Activated CD8-positive, alpha-beta memory T cell treated with anti-CD3 and anti-CD28 coated beads, Interleukin-2, amount 50 U/mL, for 1 hour (primary cell): ENCODE data around the gene CIROP.
"Not testable (repeated sequence)": the region's sequence is repeated elsewhere in the genome, so short reads cannot be mapped to it uniquely, and the experiment has no call there.

ENCODE experiments used
- DNase-seq: peaks from one replicate; pipeline ENCODE4 v3.0.0-alpha.2; 2020; ENCODE audit errors: extremely low read depth

CIROP gene

GRCh38 chr14:23113431-23114119, 8.8 kb upstream of the CIROP start:
- DNase-seq = no peak

GRCh38 chr14:23112359-23113178, 7.8 kb upstream of the CIROP start:
- no peak for DNase-seq

- DNase-seq = no peak
Observed at GRCh38 chr14:23110579-23111365, 6.0 kb upstream of the CIROP start.

GRCh38 chr14:23109769-23110168, 5.0 kb upstream of the CIROP start:
- DNase-seq = no peak

- not testable (repeated sequence) for DNase-seq
Observed at GRCh38 chr14:23108169-23108568, 3.4 kb upstream of the CIROP start.

- DNase-seq = not testable (repeated sequence)
Observed at GRCh38 chr14:23107620-23108019, 2.8 kb upstream of the CIROP start.

- no peak for DNase-seq
Observed at GRCh38 chr14:23106747-23107045, 1.9 kb upstream of the CIROP start.

- no peak for DNase-seq
Observed at GRCh38 chr14:23105348-23105824, 597 bp upstream of the CIROP start.

DNA sequence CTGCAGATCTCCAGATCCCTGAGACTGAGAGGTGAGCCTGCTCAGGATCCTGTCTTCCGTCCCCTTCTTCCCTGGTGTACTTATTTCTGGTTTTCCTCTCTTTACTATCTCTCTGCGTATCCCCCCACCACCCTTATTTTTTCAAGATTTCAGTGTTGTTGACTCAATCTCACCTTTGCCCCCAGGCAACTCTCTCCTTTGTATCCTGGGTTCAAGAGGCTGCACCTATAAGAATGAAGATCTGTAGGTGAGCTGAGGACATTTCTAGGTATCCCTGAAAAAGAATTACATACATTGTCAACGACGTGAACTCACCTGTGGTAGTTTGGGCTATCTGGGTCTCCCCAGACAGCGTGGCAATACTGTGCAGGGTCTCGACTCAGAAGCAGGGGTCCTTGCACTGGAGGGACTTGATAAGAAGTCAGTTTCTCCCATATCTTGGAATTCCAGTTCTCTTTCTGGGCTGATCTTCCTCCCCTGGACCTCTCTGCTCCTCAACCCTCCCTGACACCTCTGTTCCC, 659 bp downstream of the CIROP start:
- no peak for DNase-seq

DNA sequence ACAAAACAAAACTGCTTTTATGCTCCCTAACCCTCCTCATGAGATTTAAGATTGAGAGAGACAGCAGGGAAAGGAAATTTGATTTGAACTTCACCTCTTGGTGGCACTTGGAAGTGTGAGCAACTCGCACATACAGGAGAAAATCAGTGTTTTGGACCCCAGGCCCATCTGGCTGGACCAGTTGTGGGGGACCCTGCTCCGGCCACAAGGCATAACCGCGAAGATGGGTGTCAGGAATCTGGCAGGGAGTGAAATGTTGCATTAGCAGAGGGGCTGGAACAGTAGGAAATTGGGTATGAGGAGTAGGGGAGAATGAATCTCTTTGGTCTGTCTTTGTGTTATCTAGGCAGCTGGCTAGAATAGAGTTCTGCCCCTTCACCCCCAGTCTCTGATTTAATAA, 1.2 kb downstream of the CIROP start:
- DNase-seq = no peak

GRCh38 chr14:23102801-23103200, 2.0 kb downstream of the CIROP start:
- DNase-seq = no peak

- DNase-seq = no peak
Observed at GRCh38 chr14:23101986-23102625, 2.7 kb downstream of the CIROP start.

DNA sequence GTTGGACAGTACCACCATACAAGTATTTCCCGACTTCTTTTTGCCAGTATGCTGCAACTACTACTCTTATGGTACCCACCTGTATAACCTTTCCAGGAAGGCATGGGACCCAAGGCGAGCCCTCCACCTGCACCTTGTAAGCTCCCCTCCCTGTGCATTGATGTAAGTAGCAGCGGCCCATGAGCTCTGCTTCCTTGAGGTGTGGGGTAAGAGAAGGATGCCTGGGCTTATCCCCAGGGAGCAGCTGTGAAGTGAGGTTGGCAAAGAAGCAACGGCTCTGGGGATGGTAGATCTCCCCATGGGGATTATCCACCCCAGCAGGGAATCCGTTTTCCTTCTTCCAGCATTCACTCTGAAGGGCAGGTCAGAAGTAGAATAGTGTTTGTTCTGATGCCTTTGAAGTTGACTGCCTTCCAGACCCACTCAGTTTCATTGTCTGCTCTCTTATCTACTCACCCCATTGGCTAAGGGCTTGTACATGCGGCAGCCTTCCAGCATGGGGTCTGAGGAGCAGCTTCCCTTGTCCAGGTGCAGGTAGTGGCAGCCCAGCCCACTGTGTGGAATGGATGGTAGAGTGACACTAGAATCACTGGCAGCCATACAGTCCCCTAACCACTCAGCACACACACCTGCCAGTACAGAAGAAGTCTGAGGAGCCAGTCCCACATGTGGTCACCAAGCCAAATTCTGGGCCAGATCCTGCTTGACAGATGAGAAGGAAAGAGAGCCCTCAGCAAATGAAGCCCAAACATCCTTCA, 3.4 kb downstream of the CIROP start:
- DNase-seq = no peak

DNA sequence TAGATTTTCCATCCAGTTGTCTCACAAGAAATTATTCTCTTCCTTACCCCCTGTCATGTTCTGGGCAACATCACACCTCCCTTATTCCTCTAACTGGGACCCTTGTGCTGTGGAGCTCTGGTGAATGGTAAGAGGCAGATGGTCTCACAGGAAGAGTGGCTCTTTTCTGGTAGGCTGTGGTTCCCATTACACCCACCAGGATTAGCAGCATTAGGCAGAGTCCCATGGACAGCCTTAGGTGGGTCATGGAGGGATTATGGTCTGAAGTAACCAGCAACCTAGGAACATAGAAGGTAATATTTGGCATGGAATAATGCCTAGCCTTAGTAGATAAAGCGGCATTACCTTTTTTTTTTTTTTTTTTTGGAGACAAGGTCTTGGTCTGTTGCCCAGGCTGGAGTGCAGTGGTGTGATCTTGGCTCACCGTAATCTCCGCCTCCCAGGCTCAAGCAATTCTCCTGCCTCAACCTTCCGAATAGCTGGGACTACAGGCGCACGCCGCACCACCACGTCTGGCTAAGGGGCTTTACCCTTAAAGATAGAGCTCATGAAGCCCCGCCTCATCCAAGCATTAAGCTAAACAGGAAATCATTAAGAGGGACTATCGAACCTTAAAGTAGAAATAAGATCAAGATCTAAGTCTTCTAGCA, 5.5 kb downstream of the CIROP start:
- DNase-seq = no peak

- no peak for DNase-seq
Observed at GRCh38 chr14:23097786-23098185, 7.0 kb downstream of the CIROP start.

DNA sequence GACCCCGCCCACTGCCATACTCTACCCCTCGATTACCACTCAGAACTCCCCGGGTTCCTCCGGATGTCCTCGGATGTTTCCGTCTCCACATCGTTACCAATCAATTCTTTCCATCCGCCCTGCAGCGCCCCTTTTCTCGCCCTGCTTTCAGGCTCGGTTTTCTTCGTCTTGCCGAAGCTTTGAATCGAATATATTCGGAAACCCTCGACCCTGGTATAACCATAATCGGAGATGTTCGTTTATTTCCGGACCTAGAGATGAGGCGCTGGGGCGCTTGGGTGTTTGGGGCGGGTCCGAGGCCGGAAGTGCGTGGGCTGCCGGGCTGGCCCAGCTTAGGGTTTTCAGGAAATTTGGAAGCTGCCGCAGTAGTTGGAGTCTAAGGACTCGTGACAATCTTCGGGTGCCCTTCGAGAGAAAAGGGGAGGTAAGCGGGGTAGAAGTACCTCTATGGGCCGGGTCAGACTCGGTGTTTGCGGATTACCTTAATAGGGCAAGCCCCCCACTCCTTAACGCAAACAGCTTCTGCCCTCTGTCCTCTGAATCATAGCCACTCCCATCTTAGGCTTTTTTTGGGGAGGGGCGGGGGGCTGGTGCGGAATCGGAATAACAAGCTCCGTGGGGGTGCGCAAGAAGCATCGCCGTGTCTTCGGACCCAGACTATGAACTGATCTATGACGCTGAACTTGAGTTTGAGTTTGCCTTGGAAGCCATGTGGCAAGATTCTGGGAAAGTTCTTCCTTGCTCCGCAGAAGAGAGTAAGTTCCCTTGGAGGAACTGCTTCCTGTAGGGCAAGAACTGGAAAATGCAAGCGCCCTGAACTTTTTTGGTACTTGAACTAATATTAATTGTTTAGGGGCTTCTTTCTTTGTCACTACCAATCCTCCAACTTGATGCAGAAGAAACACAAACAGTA, 9.3 kb downstream of the CIROP start, which contains the start of gene C14orf119:
Gene C14orf119, plus strand, starts transcription at position 310 of the 913 bp plus-strand sequence. CDS start 2,154 bp downstream, outside the sequence.
- DNase-seq = peak; percentile 99

DNA sequence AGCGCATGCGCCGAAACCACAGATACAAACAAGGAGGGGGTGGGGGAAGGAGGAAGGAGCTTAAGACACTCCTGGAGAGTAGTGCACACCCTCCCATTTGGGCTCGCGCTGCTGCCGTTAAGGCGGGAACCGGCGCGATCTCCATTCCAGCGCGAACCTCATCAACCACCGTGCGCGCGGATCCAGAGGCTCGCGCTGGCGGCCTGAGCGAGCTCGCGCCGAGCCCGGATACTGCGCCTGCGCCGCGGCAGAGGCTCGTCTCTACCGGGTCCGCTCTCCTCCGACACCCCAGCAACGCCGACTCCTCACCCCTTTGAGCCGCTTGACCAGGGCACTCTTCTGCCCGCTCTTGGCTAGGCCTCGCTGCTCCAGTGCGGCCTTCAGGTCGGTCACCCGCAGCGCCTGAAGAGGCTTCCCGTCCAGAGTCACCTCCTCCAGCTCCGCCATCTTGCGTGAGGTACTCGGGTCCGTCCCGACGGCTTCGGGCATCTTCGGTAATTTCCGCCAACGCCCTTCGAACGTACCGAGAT, 10.1 kb downstream of the CIROP start, which contains the start of gene ACIN1:
Gene ACIN1, minus strand, starts transcription at position 471 of the 530 bp plus-strand sequence. Its CDS starts 24 bp downstream, at position 447.
- no peak for DNase-seq

DNA sequence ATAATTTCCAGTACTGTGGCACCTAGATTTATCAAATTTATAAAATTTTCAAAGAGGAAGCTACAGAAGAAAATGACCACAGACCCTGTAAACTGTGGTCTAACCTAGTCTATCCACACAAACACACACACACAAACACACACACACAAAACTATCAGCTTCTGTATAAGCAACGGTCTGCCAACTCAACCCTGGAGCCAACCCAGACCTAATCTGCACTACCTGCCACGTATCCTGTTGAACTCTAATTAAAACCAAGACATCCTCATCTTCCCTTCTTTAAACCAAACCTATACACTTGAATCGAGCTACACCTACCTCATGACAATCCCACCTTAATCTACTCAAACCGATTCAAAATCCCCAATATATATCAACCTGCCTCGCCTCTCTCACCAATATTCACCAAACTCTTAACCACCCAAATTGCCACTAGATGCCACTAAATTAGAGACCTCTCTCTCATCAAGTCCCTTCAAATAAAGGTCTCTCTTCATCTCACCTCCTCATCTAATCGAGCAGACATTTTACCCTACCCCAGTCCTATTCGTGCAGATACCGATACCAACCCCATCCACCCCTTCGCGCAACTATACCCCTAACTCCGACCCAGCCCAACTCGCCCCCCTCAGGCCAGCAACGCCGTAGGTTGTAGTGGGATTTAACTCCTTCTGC, 10.7 kb downstream of the CIROP start:
- DNase-seq = no peak
